HG02763 (cell line): ENCODE measurements around the gene SLIT3.
"Not testable (repeated sequence)": the region's sequence is repeated elsewhere in the genome, so short reads cannot be mapped to it uniquely, and the experiment has no call there.

Experiments used
- ATAC-seq: cut with Tn5 transposase; IDR thresholded peaks from one replicate; pipeline ENCODE4 v1.9.1; 2021; ENCODE audit warnings: mild to moderate bottlenecking, moderate library complexity; ENCODE audit not compliant: unreplicated experiment

The SLIT3 gene

GRCh38 chr5:169151051-169151805, 149.7 kb downstream of the SLIT3 start:
- no peak for ATAC-seq

GRCh38 chr5:169150108-169150507, 150.8 kb downstream of the SLIT3 start:
- ATAC-seq = no peak

GRCh38 chr5:169149317-169149716, 151.6 kb downstream of the SLIT3 start:
- ATAC-seq = no peak

- no peak for ATAC-seq
These were observed 152.7 kb downstream of the SLIT3 start for GRCh38 chr5:169148138-169148740.

- ATAC-seq = no peak
These were observed 153.4 kb downstream of the SLIT3 start for GRCh38 chr5:169147534-169147933.

GRCh38 chr5:169146158-169146557, 154.8 kb downstream of the SLIT3 start:
- no peak for ATAC-seq

- ATAC-seq = no peak
These were observed 158.5 kb downstream of the SLIT3 start for GRCh38 chr5:169142264-169142970.

- ATAC-seq = not testable (repeated sequence)
These were observed 160.7 kb downstream of the SLIT3 start for GRCh38 chr5:169140215-169140614.

- no peak for ATAC-seq
These were observed 161.4 kb downstream of the SLIT3 start for GRCh38 chr5:169139480-169140050.

- ATAC-seq = no peak
These were observed 167.4 kb downstream of the SLIT3 start for GRCh38 chr5:169133531-169133930.

GRCh38 chr5:169132302-169132660, 168.7 kb downstream of the SLIT3 start:
- no peak for ATAC-seq

GRCh38 chr5:169131616-169132301, 169.2 kb downstream of the SLIT3 start:
- ATAC-seq = no peak

GRCh38 chr5:169128679-169129078, 172.3 kb downstream of the SLIT3 start:
- no peak for ATAC-seq

- no peak for ATAC-seq
These were observed 173.5 kb downstream of the SLIT3 start for GRCh38 chr5:169127431-169127830.

GRCh38 chr5:169126481-169127021, 174.4 kb downstream of the SLIT3 start:
- ATAC-seq = no peak

GRCh38 chr5:169125571-169125970, 175.4 kb downstream of the SLIT3 start:
- no peak for ATAC-seq

- no peak for ATAC-seq
These were observed 178.0 kb downstream of the SLIT3 start for GRCh38 chr5:169122951-169123350.

- ATAC-seq = no peak
These were observed 179.1 kb downstream of the SLIT3 start for GRCh38 chr5:169121630-169122420.

- no peak for ATAC-seq
These were observed 181.5 kb downstream of the SLIT3 start for GRCh38 chr5:169119288-169120048.
